Measurements from ENCODE around the gene PRKCH. TPM values are rescaled to one million over a fixed set of nuclear protein-coding genes. Genes with fewer than 3 reads are reported as not detected.

Gene PRKCH
- total RNA-seq, 1 experiment from 2014 or later, result 2.3 TPM

DNA sequence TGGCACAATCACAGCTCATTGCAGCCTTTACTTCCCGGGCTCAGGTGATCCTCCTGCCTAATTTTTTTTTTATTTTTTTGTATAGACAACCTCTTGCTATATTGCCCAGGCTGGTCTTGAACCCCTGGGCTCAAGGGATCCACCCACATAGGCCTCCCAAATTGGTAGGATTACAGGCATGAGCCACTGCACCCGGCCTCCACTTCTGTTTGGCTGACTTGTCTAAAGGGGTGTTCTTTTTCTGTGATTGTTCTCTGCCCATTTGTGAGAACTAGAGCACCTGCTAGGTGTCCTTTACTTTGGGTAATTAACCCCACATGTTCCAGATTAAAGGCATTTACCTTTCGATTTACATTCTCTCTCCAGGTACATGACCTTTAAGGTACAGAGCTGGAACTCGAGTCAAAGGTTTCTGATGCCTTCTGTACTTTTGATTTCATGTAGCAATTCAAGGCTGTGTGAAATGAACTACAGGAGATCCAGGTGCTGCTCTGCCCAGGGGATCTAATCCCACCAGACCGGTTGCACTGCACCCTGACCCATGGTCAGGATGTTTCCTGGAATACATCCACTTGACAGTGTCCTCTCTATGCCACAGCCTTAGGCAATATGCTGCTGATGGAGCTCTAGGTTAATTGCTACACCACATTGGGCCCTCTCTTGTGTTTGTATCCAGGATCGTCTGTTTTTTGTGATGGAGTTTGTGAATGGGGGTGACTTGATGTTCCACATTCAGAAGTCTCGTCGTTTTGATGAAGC is 163.6 kb downstream of the PRKCH start:
- DNase-seq (ENCODE audit: extremely low read depth, low read depth), result no peak

DNA sequence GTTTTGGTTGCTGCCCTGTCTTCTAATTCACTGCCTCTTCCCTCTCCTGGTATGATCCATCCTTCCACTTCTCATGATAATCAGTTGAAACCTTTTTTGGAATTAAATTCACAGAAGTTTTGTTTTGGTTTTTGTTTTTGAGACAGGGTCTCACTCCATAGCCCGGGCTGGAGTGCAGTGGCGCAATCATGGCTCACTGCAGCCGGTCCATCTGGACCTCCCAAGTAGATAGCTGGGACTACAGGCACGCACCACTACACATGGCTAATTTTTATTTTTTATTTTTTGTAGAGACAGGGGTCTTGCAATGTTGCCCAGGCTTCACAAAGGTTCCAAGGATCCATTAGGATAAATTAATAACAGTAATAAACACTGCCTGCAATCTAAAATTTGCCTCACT is 164.3 kb downstream of the PRKCH start:
- no peak for DNase-seq (ENCODE audit: extremely low read depth, low read depth)

DNA sequence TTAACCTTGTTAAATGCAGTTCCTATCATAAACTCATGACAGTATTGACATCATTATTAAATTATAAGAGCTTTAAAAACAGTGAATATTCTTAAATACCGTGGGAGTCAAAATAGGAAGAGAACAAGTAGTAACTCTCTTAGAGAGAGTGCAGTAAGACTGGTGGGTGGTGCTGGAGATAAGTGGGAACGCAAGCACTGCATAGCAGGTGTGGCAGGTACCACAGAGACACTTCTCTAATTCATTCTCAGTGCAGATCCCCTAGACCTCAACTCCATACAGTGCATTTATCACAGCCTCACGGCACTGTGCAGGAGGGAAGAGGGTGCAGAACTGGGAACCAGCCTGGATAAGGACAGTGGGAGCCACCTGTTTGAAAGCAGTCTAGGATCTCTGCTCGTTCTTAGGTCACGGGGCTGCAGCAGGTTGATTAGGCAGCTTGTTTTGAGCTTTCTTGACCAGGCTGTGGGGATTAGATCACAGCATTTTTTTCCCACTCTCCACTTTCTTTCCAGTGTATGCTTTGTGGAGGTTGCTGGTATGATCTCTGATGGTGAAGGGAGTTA is 165.6 kb downstream of the PRKCH start:
- DNase-seq (ENCODE audit: extremely low read depth, low read depth), result no peak

DNA sequence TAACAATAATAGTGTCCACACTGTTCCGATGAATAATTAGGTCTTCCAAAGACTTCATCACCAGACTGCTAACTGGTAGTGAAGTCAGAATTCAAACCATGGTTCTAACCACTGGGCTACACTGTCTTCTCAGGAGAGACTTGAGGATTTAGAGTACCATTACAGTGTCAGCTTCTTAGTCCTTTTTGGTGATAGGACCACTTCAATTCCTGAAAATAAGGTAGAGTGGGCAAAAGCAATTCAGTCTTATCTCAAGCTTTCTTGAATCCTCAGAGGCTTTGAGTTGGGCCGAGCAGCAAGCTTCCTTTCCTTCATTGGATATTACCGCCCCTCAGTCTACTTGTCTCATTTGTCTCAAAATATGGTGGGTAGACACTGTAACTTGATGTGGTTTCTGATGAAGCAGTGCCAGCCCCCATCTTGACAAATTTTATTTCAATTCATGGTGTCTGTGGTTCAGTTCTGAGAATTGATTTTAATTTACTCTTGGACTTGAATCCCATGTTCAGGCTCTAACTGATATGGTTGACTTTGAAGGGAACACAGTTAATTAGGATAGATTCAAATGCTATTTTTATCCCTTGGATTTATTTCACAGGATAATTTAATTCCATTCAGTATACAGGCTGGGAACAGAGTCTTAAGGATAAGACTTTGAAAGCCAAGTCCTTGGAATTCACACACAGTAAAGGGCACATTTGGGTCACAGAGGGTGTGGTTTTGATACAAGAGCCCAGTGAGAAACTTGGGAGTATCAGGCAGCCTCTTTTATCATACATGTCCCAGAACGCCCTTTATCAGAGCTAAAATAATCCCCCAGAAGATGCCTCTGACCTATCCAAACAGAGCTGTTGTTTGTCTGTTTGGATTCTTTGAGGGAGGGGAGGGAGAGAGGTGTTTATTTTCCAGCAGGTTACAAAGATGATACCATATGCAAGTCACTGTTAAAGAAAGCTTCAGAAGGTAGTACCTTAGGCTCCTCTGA is 167.3 kb downstream of the PRKCH start:
- peak; percentile 81 for DNase-seq (ENCODE audit: extremely low read depth, low read depth)

DNA sequence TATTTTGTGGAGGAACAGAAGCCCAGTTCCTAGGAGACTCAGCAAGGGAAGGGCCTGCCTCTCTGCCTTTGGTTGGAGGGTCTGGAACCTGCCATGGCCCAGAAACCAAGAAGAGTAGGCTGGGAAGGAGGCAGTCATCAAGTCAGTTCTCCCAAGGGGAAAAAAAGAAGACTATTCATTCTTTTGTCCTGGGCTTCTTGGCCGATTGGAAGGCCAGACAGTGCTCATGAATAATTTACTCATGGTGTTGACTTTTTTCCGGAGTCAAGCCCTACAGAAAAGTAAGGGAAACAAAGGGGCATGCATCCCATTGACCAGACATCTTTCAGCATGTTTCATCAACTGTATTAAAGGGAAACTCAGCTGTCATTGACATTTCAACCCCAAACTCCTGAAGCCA is 168.1 kb downstream of the PRKCH start:
- DNase-seq (ENCODE audit: extremely low read depth, low read depth), result peak; percentile 78

DNA sequence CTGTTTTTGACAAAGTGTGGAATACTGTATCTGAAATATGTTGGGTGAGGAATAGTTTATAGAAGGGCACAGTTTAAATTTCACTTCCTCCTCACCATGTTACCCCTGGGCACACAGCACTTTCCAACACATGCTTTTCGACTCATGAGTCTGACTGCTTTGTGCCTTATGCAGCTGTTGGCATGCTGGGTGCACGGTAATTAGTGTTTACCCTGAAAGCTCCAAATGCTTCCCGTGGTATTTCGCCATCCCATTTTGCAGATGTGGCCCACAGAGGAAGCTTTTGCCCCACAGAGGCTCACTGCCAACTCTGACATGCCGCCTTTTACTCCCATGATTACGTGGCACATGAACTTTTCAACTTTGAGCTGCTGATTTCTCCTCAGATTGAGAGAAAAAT is 168.6 kb downstream of the PRKCH start:
- DNase-seq (ENCODE audit: extremely low read depth, low read depth), result peak; percentile 89

DNA sequence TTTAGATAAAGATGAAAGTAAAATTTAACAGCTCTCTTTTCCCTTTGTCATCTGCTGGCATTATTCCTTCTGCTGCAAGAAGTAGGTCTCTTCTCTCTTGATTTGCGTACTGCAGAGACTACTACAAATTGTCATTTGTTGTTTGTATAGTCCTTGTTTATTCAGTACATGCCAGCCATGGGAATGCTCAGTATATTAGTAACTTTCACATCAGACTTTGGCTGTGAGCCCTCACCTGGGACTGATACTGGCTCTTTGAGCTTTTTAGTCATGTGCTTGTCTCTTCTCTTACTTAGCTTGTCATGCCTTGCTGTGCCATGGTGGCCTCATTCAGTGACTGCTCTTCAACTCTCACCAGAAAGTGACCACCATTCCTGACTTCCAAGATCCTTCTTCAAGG is 169.8 kb downstream of the PRKCH start:
- no peak for DNase-seq (ENCODE audit: extremely low read depth, low read depth)

DNA sequence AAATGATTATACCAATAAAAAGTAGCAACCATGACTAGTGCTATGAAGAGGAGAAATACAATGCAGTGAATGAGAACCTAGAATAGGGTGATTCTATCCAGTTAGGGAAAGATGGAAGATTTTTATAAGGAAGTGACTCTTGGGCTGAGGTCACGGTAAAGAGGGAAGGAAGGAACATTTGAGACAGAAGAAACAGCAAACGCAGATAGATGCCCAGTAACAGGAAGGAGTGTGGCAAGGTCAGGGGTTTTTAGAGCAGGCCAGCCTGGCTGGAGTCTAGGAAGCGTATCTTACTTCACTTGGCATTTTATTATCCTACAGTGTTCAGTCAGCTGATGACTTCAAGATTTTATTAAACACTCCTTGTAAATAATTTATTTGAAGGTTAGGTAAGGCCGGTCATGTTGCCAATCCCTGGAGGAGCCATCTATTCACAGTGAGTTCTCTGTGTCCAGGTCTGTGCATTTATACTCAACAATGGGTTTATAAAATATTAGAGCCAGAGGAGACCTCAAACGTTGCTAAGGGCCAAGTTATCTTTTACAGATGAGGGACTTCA is 170.6 kb downstream of the PRKCH start:
- no peak for DNase-seq (ENCODE audit: extremely low read depth, low read depth)

DNA sequence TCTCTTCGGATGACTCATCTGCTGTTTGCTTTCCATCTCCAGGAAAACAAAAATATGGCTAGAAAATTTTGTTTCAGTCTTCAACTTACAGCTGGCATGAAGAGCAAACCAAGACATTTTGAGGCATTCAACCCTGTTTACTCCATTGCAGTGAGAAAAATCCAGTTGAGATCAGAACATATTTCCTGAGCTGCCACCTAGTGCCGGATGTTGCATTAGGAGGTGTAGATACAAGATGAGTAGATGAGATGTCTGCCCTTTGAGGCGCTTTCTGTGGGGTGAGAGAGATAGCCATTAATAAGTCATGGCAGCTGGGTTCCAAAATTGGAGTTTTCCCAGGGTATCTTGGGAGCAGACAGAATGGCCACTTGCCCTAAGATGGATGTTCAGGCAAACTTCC is 171.1 kb downstream of the PRKCH start:
- no peak for DNase-seq (ENCODE audit: extremely low read depth, low read depth)

DNA sequence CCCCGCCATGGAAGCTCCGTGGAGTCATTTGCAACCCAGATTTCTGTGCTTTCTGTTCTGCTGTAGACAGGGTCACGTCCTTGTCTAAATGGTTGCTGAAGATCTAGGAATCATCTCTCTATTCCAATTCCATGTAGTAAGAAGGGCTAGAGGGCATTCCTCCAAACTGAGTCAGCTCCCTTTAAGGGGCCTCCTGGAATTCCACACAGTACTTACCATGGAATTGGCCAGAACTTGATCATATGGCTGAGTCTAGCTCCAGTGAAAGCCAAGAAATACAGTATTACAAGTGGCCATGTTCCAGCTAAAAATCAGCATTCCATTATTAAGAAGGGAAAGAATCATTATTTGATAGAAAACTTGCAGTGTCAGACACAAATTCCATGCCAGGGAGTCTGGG is 171.9 kb downstream of the PRKCH start:
- no peak for DNase-seq (ENCODE audit: extremely low read depth, low read depth)

DNA sequence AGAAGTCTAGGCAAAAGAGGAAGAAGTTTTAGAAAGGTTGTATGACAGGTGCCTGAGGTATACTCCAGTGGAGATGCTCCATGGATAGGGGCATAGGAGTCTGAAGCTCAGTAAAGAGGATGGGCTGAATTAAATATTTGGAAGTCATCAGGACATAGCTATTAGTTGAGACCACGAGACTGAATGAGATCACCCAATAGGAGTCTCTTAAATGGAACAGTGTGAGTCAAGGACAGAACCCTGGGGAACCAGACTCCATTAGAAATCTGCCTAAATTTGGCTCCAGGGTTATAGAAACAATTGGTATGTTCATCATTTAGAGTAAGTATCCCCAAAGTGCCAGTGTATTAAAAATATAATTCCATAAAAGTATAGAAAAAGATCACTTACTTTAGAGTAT is 172.6 kb downstream of the PRKCH start:
- no peak for DNase-seq (ENCODE audit: extremely low read depth, low read depth)

DNA sequence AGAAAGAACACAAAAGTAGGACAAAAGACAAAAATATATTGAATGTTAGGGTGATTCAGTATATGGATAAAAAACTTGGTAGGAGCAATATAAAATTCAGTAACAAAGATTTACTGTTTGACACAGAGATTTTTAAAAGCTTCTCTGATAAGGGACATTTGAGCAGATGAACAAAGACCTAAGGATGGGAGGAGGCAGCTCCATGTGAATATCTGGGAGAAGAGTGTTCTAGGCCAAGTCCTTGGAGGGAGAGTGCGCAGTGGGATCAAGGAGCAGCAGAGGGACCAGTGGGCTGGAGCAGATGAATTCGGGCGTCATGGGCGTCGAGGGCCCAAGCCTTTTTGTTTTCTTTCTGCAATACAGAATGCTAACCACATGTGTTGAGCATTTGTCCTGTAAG is 174.4 kb downstream of the PRKCH start:
- DNase-seq (ENCODE audit: extremely low read depth, low read depth), result no peak

DNA sequence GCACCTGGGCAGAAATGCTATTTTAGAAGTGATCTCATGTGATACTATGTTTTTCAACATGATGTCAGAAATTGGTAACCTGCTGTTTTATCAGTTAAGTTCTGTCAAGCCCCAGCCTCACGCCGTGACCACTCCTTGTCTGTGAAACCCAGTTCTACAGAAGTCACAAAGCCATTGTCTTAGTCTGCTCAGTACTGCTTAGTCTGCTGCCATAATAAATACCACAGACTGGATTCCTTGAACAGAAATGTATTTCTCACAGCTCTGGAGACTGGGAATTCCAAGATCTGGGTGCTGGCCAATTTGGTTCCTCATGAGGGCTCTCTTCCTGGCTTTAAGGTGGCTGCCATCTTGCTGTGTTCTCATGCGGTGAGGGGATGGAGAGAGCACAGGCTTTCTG is 176.9 kb downstream of the PRKCH start:
- DNase-seq (ENCODE audit: extremely low read depth, low read depth), result no peak

DNA sequence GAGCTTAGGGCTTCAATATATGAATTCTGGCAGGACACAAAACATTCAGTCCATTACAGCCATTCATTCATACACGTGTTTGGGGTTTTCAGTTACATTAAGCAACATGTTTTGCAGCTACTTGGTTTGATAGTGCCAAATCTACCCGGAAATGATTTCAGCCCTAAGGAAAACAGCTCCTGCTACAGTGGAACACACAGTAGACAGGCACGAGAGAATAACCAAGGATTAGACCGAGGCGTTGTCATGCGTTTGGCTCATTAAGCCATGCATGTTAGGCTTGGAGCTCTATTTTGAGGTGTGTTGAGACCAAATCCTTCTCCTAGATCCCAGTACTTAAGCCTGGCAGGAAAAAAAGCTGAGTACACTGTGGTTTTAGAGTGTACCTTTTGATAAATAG is 177.4 kb downstream of the PRKCH start:
- DNase-seq (ENCODE audit: extremely low read depth, low read depth), result no peak

DNA sequence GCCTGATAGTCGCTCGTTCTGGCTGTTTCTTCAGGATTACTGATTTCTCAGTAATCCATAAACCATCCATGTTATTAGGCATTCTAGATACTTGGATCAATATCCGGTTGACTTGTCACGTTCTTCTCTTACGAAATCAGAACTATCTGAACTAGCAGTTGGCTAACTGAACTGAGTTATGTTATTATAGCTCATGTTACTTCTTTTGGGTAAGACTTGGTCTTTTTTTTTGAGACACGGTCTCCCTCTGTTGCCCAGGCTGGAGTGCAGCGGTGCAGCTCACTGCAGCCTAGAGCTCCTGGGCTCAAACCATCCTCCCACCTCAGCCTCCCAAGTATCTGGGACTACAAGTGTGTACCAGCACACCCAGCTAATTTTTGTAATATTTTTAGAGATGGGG is 178.6 kb downstream of the PRKCH start:
- no peak for DNase-seq (ENCODE audit: extremely low read depth, low read depth)

DNA sequence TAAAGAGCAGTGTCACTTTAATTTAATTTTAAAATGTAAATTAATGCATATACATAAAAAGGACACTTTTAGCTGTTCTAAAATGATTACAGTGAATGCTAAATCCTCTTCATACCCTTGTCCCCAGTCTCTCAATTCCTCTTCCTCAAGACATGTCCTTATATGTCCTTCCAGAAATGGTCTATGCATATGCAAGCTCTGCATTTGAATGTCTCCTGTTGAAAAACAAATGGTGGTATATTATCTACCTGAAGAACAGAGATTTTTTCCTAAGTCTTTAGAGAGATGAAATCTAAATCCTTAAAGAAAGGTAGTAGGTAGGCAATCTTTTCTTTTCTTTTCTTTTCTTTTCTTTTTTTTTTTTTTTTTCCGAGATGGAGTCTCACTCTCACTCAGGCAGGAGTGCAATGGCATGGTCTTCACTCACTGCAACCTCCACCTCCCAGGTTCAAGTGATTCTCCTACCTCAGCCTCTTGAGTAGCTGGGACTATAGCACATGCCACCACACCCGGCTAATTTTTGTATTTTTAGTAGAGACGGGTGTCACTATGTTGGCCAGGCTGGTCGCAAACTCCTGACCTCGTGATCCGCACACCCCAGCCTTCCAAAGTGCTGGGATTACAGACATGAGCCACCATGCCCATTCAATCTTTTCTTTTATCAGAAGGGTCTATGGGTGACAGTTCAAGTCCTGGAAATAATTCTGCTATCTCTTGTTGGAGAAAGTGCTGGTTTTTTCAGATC is 180.5 kb downstream of the PRKCH start:
- DNase-seq (ENCODE audit: extremely low read depth, low read depth), result no peak

DNA sequence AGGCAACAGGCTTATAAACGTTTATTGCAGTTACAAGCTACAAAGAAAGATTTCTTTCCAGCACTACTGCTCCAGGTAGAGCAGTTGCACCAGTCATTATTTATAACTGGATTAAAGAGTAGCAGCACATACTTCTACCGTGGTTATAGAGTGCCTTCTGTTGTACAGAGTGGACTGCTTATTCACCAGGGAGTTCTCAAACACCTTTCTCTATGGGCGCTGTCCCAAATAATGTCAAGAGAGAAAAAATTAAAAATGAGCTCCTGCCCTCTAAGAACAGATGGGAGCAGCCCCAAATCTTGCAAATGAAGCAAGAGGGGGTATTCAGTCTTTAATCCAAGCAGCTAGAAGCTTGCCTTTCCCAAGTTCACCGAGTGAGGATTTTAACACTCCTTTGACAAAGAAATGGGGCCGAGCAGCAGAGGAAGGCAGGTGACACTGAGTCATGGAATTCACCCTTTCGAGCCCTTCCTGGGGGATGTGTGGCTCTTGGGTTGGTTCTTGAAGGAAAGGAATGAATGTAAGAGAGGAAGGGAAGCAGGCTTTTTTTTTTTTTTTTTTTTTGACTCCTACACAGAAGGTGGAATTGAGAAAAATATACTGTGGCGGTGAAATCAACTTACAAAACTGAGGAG is 181.2 kb downstream of the PRKCH start:
- peak; percentile 57 for DNase-seq (ENCODE audit: extremely low read depth, low read depth)

DNA sequence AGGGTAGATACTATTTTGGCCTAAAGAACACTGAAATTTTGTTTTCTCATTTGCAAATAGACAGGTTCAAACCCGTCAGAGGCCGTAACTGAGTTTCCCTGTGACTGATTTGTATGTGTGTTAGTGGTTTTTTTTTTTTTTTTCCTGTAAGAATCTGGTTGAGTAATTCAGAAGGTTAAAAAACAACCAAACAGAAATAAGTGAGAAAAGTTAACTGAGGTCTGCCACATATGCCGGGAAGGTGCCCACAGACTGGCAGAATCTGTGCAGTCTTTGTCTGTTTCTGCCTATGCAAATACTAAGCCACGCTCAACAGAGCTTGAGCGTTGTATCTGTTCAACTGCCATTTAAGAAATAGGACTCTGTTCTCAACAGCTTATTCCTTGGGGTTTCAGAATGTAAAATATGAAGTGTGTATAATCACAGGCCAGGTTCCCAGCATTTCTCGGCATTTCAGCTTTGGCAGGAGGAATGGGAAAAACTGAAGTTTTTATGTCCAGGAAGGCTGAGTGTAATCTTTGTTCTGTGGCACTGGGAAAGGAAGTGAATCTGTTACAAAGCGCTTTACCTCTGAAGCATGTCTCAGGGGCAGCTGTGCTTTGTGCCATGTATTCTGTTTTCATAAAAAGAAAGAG is 181.9 kb downstream of the PRKCH start:
- no peak for DNase-seq (ENCODE audit: extremely low read depth, low read depth)

DNA sequence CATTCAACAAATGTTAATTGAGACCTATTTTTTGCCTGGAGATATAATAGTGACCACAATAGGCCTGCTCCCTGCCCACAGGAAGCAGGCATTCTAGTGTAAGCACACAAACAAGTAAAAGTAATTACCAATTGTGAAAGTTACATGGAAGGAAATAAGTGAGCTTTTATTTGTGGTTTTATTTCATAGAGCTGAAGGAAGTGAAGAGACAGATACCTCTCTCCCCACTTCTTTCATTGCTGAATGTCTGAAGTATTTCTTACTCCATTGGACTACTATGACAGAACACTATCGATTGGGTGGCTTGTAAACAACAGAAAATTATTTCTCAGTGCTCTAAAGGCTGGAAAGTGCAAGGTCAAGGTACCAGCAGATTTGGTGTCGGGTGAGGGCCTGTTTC is 183.5 kb downstream of the PRKCH start:
- DNase-seq (ENCODE audit: extremely low read depth, low read depth), result no peak
